Endodermal cell (in vitro differentiated cells): Measurements from ENCODE around the gene OR10P1. TPM values are rescaled to one million over a fixed set of nuclear protein-coding genes. Genes with fewer than 3 reads are reported as not detected.

Experiments
- DNase-seq: peaks from one replicate; pipeline ENCODE4 v3.0.0-alpha.2; 2017
- H3K27ac ChIP-seq: 2 replicates; pipeline ENCODE4 v1.5.1; 2013; ENCODE audit warnings: mild to moderate bottlenecking, low read depth, low read length, moderate library complexity
- H3K27me3 ChIP-seq: 2 replicates; pipeline ENCODE4 v1.6.1; 2013; ENCODE audit warnings: mild to moderate bottlenecking, low read length, moderate library complexity; ENCODE audit not compliant: insufficient read depth, control insufficient read depth, poor library complexity, severe bottlenecking
- H3K36me3 ChIP-seq: 2 replicates; pipeline ENCODE4 v1.7.0; 2013; ENCODE audit warnings: mild to moderate bottlenecking, low read length, moderate library complexity; ENCODE audit not compliant: control insufficient read depth, insufficient read depth
- H3K4me1 ChIP-seq: one replicate; pipeline ENCODE4 v1.7.0; 2013; ENCODE audit warnings: low read length; ENCODE audit not compliant: control insufficient read depth, insufficient read depth
- H3K4me3 ChIP-seq: 2 replicates; pipeline ENCODE4 v1.5.1; 2013; ENCODE audit warnings: mild to moderate bottlenecking, low read length, moderate library complexity
- H3K9ac ChIP-seq: 2 replicates; pipeline ENCODE4 v1.6.1; 2013; ENCODE audit warnings: mild to moderate bottlenecking, low read length, moderate library complexity; ENCODE audit not compliant: poor library complexity, severe bottlenecking; ENCODE audit errors: extremely low read depth
- H3K9me3 ChIP-seq: 2 replicates; pipeline ENCODE4 v1.6.1; 2013; ENCODE audit warnings: mild to moderate bottlenecking, low read length, moderate library complexity; ENCODE audit not compliant: control insufficient read depth
- H3K27ac Mint-ChIP-seq: 2 replicates; pipeline ENCODE4 v1.8.0; 2020; ENCODE audit warnings: mixed read lengths
- H3K27me3 Mint-ChIP-seq: 2 replicates; pipeline ENCODE4 v1.8.0; 2021; ENCODE audit warnings: mild to moderate bottlenecking, mixed read lengths; ENCODE audit not compliant: insufficient read depth
- H3K36me3 Mint-ChIP-seq: 2 replicates; pipeline ENCODE4 v1.8.0; 2020; ENCODE audit warnings: low read depth, mixed read lengths
- H3K4me1 Mint-ChIP-seq: 2 replicates; pipeline ENCODE4 v1.8.0; 2020; ENCODE audit warnings: mixed read lengths
- H3K4me3 Mint-ChIP-seq: 2 replicates; pipeline ENCODE4 v1.8.0; 2020; ENCODE audit warnings: mild to moderate bottlenecking, moderate library complexity, mixed read lengths
- H3K9me3 Mint-ChIP-seq: 2 replicates; pipeline ENCODE4 v1.8.0; 2020; ENCODE audit warnings: mild to moderate bottlenecking, mixed read lengths
- CTCF ChIP-seq: fragments of 200-600 bp; sonication (generic); conservative IDR thresholded peaks from 2 replicates; pipeline ENCODE4 v1.5.0; 2021; ENCODE audit warnings: antibody characterized with exemption, mild to moderate bottlenecking
- WGBS, 2 experiments: methylation state at CpG; one replicate each; pipeline versions ENCODE4 v1.1.5 to v1.1.7; 2013; ENCODE audit warnings: missing lambda C conversion rate in 2 of 2, mixed read lengths in 1 of 2; ENCODE audit not compliant: insufficient coverage in 1 of 2, insufficient read length in 1 of 2; 5-methylcytosine and 5-hydroxymethylcytosine counted together
- total RNA-seq, 2 donors: library from RNA; stranded (reverse); fragmentation: NEBNext Ultra II Directional in 1 of 2; extraction: Animal tissue kit (Norgen Biotek cat#: 25700) in 1 of 2; gene quantifications; 2 replicates in 1 of 2; 3 replicates in 1 of 2; pipeline ENCODE4 v1.2.1, GENCODE V29; 2021

OR10P1 gene
- total RNA-seq, 2 donors from 2014 or later = not detected

GRCh38 chr12:55666508-55666907 is 29.8 kb downstream of the OR10P1 start:
- H3K4me3 ChIP-seq = no peak overlapping the region
- H3K27ac ChIP-seq = no peak overlapping the region
- H3K36me3 ChIP-seq = no peaks in the 10 kb centered on the region
- H3K9ac ChIP-seq = no peak overlapping the region
- H3K4me1 Mint-ChIP-seq = peaks cover 7% of the 10 kb centered on the region
- WGBS, 2 experiments = 86 to 100% methylated on average over 5 to 7 of the region's 7 CpGs
- H3K9me3 Mint-ChIP-seq = peaks cover 1% of the 10 kb centered on the region
- no peaks in the 10 kb centered on the region for H3K27me3 ChIP-seq
- H3K27ac Mint-ChIP-seq = no peak overlapping the region
- TF ChIP-seq CTCF = no peak
- H3K36me3 Mint-ChIP-seq = no peaks in the 10 kb centered on the region
- no peaks in the 10 kb centered on the region for H3K27me3 Mint-ChIP-seq
- H3K4me3 Mint-ChIP-seq = no peak overlapping the region
- H3K4me1 ChIP-seq = peaks cover 12% of the 10 kb centered on the region
- no peaks in the 10 kb centered on the region for H3K9me3 ChIP-seq
- peak; percentile 38 for DNase-seq

- TF ChIP-seq CTCF = no peak
- no peak overlapping the region for H3K9ac ChIP-seq
Measured at GRCh38 chr12:55670276-55670675, 33.6 kb downstream of the OR10P1 start.

GRCh38 chr12:55671746-55672145 is 35.1 kb downstream of the OR10P1 start:
- Mint-ChIP-seq H3K4me3 (no peak overlapping the region), H3K4me1 (no peaks in the 10 kb centered on the region), H3K36me3 (no peaks in the 10 kb centered on the region), H3K27ac (no peak overlapping the region), H3K9me3 (no peaks in the 10 kb centered on the region), H3K27me3 (peaks cover 17% of the 10 kb centered on the region)
- H3K4me1 ChIP-seq = no peaks in the 10 kb centered on the region
- H3K27me3 ChIP-seq = no peaks in the 10 kb centered on the region
- 82 to 95% methylated on average over 2 to 4 of the region's 4 CpGs for WGBS, 2 experiments
- no peak overlapping the region for H3K4me3 ChIP-seq
- no peaks in the 10 kb centered on the region for H3K36me3 ChIP-seq
- H3K9me3 ChIP-seq = no peaks in the 10 kb centered on the region
- H3K27ac ChIP-seq = no peak overlapping the region
- H3K9ac ChIP-seq = no peak overlapping the region
- DNase-seq = peak; percentile 27
- TF ChIP-seq CTCF = no peak

More at GRCh38 chr12:55670276-55670675, 33.6 kb downstream of the OR10P1 start:
- H3K27me3 Mint-ChIP-seq = peaks cover 13% of the 10 kb centered on the region
- Histone ChIP-seq H3K4me1 (no peaks in the 10 kb centered on the region), H3K27ac (no peak overlapping the region), H3K27me3 (no peaks in the 10 kb centered on the region), H3K36me3 (no peaks in the 10 kb centered on the region), H3K9me3 (no peaks in the 10 kb centered on the region), H3K4me3 (no peak overlapping the region)
- peak; percentile 43 for DNase-seq
- no peak overlapping the region for H3K27ac Mint-ChIP-seq
- H3K4me3 Mint-ChIP-seq = no peak overlapping the region
- no peaks in the 10 kb centered on the region for H3K36me3 Mint-ChIP-seq
- peaks cover 1% of the 10 kb centered on the region for H3K9me3 Mint-ChIP-seq
- H3K4me1 Mint-ChIP-seq = no peaks in the 10 kb centered on the region
